ENCODE data around the gene FHL5. TPM values are rescaled to one million over a fixed set of nuclear protein-coding genes. Genes with fewer than 3 reads are reported as not detected.

Gene FHL5, protein sequence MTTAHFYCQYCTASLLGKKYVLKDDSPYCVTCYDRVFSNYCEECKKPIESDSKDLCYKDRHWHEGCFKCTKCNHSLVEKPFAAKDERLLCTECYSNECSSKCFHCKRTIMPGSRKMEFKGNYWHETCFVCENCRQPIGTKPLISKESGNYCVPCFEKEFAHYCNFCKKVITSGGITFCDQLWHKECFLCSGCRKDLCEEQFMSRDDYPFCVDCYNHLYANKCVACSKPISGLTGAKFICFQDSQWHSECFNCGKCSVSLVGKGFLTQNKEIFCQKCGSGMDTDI
- total RNA-seq = not detected

DNA sequence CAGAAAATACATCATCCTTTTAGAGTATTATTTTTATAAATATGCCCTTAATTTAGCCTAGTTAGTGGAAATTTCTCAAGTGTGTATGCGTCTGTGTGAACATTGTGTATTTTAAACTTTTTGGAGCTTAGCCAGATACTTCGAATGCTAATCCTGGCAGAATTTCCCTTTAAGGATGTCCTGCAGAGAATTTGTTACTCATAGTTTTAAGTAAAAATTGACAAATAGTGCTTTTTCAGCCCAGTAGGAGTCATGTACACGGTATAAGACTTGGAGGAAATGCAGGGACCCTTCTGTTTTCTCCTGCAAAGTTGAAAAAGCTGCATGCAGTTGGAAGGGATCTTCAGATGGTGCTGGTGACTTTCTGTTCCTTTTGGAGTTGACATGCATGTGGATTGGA, at the start of gene FHL5:
Gene FHL5 (plus strand): TSS at position 243 of the 400 bp plus-strand sequence. CDS start 40,486 bp downstream, outside the sequence.

DNA sequence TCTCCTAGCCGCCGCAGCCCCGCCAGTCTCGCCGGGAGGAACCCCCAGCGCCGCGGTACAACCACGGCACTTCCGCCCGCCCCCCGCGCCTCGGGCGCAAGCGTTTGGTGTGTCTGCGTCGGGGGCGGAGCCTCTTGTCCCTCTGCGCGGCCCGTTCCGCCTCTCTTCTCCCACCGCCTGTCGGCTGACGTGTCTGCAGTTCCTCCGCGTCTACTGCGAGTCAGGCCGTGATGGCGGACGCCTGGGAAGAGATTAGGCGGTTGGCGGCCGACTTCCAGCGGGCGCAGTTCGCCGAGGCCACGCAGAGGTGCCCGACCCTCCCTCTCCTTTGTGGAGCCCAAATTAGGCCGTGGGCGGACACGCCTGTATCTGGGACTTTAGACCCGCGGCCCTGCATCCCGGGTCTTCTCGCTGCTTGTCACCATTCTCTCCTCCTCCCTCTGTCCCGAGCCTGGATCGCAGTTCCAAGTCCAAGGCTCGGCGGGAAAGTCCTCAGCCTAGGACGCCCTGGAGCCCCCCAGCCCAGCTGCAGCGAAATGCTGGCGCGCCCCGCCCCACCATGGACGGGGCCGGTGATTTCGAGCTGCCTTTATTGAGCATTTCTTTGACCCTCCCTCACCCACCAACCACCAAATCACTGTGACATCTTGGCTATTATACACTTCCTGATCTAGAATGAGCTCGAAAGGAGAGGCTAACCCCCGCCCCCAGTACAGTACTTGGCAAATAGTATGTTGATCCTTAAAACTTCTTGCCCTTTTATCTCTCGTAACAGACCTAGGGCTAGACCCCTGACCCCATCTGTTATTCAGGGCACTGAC, 41.1 kb upstream of the FHL5 start, which contains the start of gene UFL1:
Gene UFL1 (plus strand): TSS at position 163 of the 821 bp plus-strand sequence. CDS start 68 bp downstream, at position 231.

Small RNAs within 50 kb of the gene (small RNA-seq; reads per million reads assigned to genes)
- gene RNU4-70P = 0 reads per million in 2 donors

Other genes starting within 250 kb of the FHL5 start
- gene UFL1, start 41.3 kb upstream of the FHL5 start, total RNA-seq = 10 to 100 TPM; 22.6 to 25.1 TPM

Measured in melanocyte of skin (primary cell).